SK-N-SH treated with all-trans-retinoic acid at 6 μM for 48 hours (cell line): ENCODE measurements around the gene OR4X1.

Experiments
- ATAC-seq: fragments of 200-7000 bp; cut with Tn5 transposase; 3 replicates; pipeline ENCODE4 v1.9.1; 2020; ENCODE audit warnings: mild to moderate bottlenecking, moderate library complexity
- ARNTL ChIP-seq: fragments of 450-650 bp; formaldehyde crosslinking; IDR thresholded peaks from 2 replicates; pipeline ENCODE4 v1.5.0; 2020; ENCODE audit warnings: low read depth, mild to moderate bottlenecking, moderate library complexity, borderline replicate concordance
- BACH2 ChIP-seq: fragments of 250-450 bp; sonication (Bioruptor Pico); IDR thresholded peaks from 2 replicates; pipeline ENCODE4 v1.9.0; 2021; ENCODE audit warnings: mild to moderate bottlenecking, borderline replicate concordance
- CREB5 ChIP-seq: fragments of 250-450 bp; sonication (Bioruptor Pico); IDR thresholded peaks from 2 replicates; pipeline ENCODE4 v1.5.1; 2020; ENCODE audit warnings: low read depth, mild to moderate bottlenecking, moderate library complexity
- CSDC2 ChIP-seq: fragments of 250-450 bp; sonication (Bioruptor Pico); IDR thresholded peaks from 2 replicates; pipeline ENCODE4 v1.5.0; 2020; ENCODE audit warnings: mild to moderate bottlenecking, moderate library complexity
- CSRNP3 ChIP-seq: fragments of 250-450 bp; sonication (Bioruptor Pico); IDR thresholded peaks from 2 replicates; pipeline ENCODE4 v1.5.1; 2021; ENCODE audit warnings: mild to moderate bottlenecking, moderate library complexity
- ESRRG ChIP-seq: fragments of 250-450 bp; sonication (Bioruptor Pico); IDR thresholded peaks from 2 replicates; pipeline ENCODE4 v1.6.1; 2021; ENCODE audit warnings: mild to moderate bottlenecking
- GLIS3 ChIP-seq: fragments of 250-450 bp; sonication (Bioruptor Pico); IDR thresholded peaks from 2 replicates; pipeline ENCODE4 v1.5.0; 2020; ENCODE audit warnings: mild to moderate bottlenecking, moderate library complexity
- OSR1 ChIP-seq: fragments of 250-450 bp; sonication (Bioruptor Pico); IDR thresholded peaks from 2 replicates; pipeline ENCODE4 v1.8.0; 2022; ENCODE audit warnings: moderate library complexity, mild to moderate bottlenecking, inconsistent platforms
- PATZ1 ChIP-seq: fragments of 250-450 bp; sonication (Bioruptor Pico); IDR thresholded peaks from 2 replicates; pipeline ENCODE4 v1.8.0; 2020; ENCODE audit warnings: mild to moderate bottlenecking, moderate library complexity, borderline replicate concordance
- POU6F1 ChIP-seq: fragments of 250-450 bp; sonication (Bioruptor Pico); IDR thresholded peaks from 2 replicates; pipeline ENCODE4 v1.8.0; 2021; ENCODE audit warnings: low read depth, mild to moderate bottlenecking, moderate library complexity, borderline replicate concordance
- PPARA ChIP-seq: fragments of 250-450 bp; sonication (Bioruptor Pico); IDR thresholded peaks from 2 replicates; pipeline ENCODE4 v1.5.0; 2020; ENCODE audit warnings: mild to moderate bottlenecking, borderline replicate concordance
- RARB ChIP-seq: fragments of 250-450 bp; sonication (Bioruptor Pico); IDR thresholded peaks from 2 replicates; pipeline ENCODE4 v1.8.0; 2021; ENCODE audit warnings: mild to moderate bottlenecking, moderate library complexity
- SNAI2 ChIP-seq: fragments of 250-450 bp; sonication (Bioruptor Pico); IDR thresholded peaks from 2 replicates; pipeline ENCODE4 v1.5.0; 2020; ENCODE audit warnings: mild to moderate bottlenecking, moderate library complexity
- TOX ChIP-seq: fragments of 250-450 bp; sonication (Bioruptor Pico); IDR thresholded peaks from 2 replicates; pipeline ENCODE4 v1.8.0; 2021; ENCODE audit warnings: mild to moderate bottlenecking, moderate library complexity, borderline replicate concordance
- TSHZ2 ChIP-seq: fragments of 250-450 bp; sonication (Bioruptor Pico); IDR thresholded peaks from 2 replicates; pipeline ENCODE4 v1.5.0; 2020; ENCODE audit warnings: mild to moderate bottlenecking, moderate library complexity
- ZC3H10 ChIP-seq: fragments of 250-450 bp; sonication (Bioruptor Pico); IDR thresholded peaks from 2 replicates; pipeline ENCODE4 v1.5.1; 2021; ENCODE audit warnings: mild to moderate bottlenecking, moderate library complexity
- ZFP3 ChIP-seq: fragments of 250-450 bp; sonication (Bioruptor Pico); IDR thresholded peaks from 2 replicates; pipeline ENCODE4 v1.5.0; 2020; ENCODE audit warnings: mild to moderate bottlenecking, moderate library complexity
- ZFP30 ChIP-seq: fragments of 450-650 bp; formaldehyde crosslinking; IDR thresholded peaks from 2 replicates; pipeline ENCODE4 v1.5.0; 2022; ENCODE audit warnings: mild to moderate bottlenecking, moderate library complexity
- ZNF565 ChIP-seq: fragments of 450-650 bp; formaldehyde crosslinking; conservative IDR thresholded peaks from 2 replicates; pipeline ENCODE4 v1.5.0; 2020; ENCODE audit warnings: low read depth, mild to moderate bottlenecking, moderate library complexity
- ZNF70 ChIP-seq: fragments of 450-650 bp; formaldehyde crosslinking; IDR thresholded peaks from 2 replicates; pipeline ENCODE4 v1.5.0; 2020; ENCODE audit warnings: mild to moderate bottlenecking, moderate library complexity
- ZNF8 ChIP-seq: fragments of 450-650 bp; formaldehyde crosslinking; IDR thresholded peaks from 2 replicates; pipeline ENCODE4 v1.5.0; 2020; ENCODE audit warnings: mild to moderate bottlenecking, moderate library complexity

The OR4X1 gene

GRCh38 chr11:48248902-48249301 lies 14.8 kb upstream of the OR4X1 start:
- ATAC-seq = no peak
- TF ChIP-seq GLIS3 (CRISPR knock-in tag) (no peak), CREB5 (CRISPR knock-in tag) (no peak), BACH2 (no peak), ZC3H10 (CRISPR knock-in tag) (no peak), PATZ1 (CRISPR knock-in tag) (no peak), ZNF8 (no peak), ZFP3 (CRISPR knock-in tag) (no peak), TOX (CRISPR knock-in tag) (no peak), ZNF70 (CRISPR knock-in tag) (no peak), ZNF565 (CRISPR knock-in tag) (no peak), ESRRG (CRISPR knock-in tag) (no peak)

GRCh38 chr11:48261600-48261999 lies 2.1 kb upstream of the OR4X1 start:
- no peak for TF ChIP-seq BACH2
- no peak for TF ChIP-seq ZFP30 (CRISPR knock-in tag)
- no peak for TF ChIP-seq TSHZ2 (CRISPR knock-in tag)
- TF ChIP-seq ZC3H10 (CRISPR knock-in tag) = no peak
- TF ChIP-seq POU6F1 = no peak
- no peak for TF ChIP-seq OSR1 (CRISPR knock-in tag)
- no peak for TF ChIP-seq ZNF70 (CRISPR knock-in tag)
- no peak for TF ChIP-seq ARNTL (CRISPR knock-in tag)
- TF ChIP-seq SNAI2 (CRISPR knock-in tag) = no peak
- no peak for TF ChIP-seq CSRNP3 (CRISPR knock-in tag)
- no peak for TF ChIP-seq TOX (CRISPR knock-in tag)
- no peak for TF ChIP-seq ESRRG (CRISPR knock-in tag)
- TF ChIP-seq RARB (CRISPR knock-in tag) = no peak
- no peak for ATAC-seq

- no peak for ATAC-seq
- TF ChIP-seq PPARA (CRISPR knock-in tag) (no peak), OSR1 (CRISPR knock-in tag) (no peak)
Observed at GRCh38 chr11:48270621-48271020, 7.0 kb downstream of the OR4X1 start.

- no peak for ATAC-seq
- TF ChIP-seq ZNF70 (CRISPR knock-in tag) = no peak
- no peak for TF ChIP-seq PPARA (CRISPR knock-in tag)
- no peak for TF ChIP-seq SNAI2 (CRISPR knock-in tag)
- TF ChIP-seq ZFP3 (CRISPR knock-in tag) = no peak
- TF ChIP-seq OSR1 (CRISPR knock-in tag) = no peak
- no peak for TF ChIP-seq CREB5 (CRISPR knock-in tag)
- TF ChIP-seq TOX (CRISPR knock-in tag) = no peak
- TF ChIP-seq CSDC2 (CRISPR knock-in tag) = no peak
Observed at GRCh38 chr11:48272606-48273005, 8.9 kb downstream of the OR4X1 start.
